Caco-2 (cell line): ENCODE results near the gene ABTB1. TPM values are rescaled to one million over a fixed set of nuclear protein-coding genes. Genes with fewer than 3 reads are reported as not detected.
A peak's percentile ranks its signal among the peaks of the same experiment; 100 is the strongest.

Experiments used
- BruUV-seq: library from RNA; stranded (reverse); fragments of 400-500 nt; replicated peaks from 2 replicates; lab custom pipeline; 2021; lab: Mats Ljungman, UMichigan
- CTCF ChIA-PET: fragments of 300-600 bp; sonication (Branson Sonifier 250); formaldehyde crosslinking; loops from one replicate; lab custom pipeline; 2022; ENCODE audit warnings: antibody characterized with exemption; lab: Charles Lee
- POLR2A ChIA-PET: fragments of 300-600 bp; sonication (Branson Sonifier 250); formaldehyde crosslinking; loops from one replicate; lab custom pipeline; 2022; ENCODE audit warnings: antibody characterized with exemption; lab: Charles Lee
- DNase-seq, 2 experiments: peaks; one replicate each; pipeline versions ENCODE4 v3.0.0 to v3.0.0-alpha.2; 2020 to 2022
- H3K27me3 ChIP-seq: replicated peaks from 2 replicates; pipeline ENCODE4 v1.6.0; 2011; ENCODE audit warnings: low read length; ENCODE audit not compliant: control insufficient read depth, insufficient read depth
- H3K36me3 ChIP-seq: 2 replicates; pipeline ENCODE4 v1.5.1; 2011; ENCODE audit warnings: low read length; ENCODE audit not compliant: control insufficient read depth, insufficient read depth
- H3K4me1 ChIP-seq: fragments of 250-450 bp; sonication (Bioruptor Pico); 2 replicates; pipeline ENCODE4 v1.5.1; 2020; ENCODE audit warnings: mild to moderate bottlenecking
- H3K4me3 ChIP-seq: 2 replicates; pipeline ENCODE4 v1.5.1; 2011; ENCODE audit warnings: low read depth, mild to moderate bottlenecking, control low read depth, low read length
- H3K9me3 ChIP-seq: fragments of 250-450 bp; sonication (Bioruptor Pico); 2 replicates; pipeline ENCODE4 v1.5.1; 2020; ENCODE audit warnings: mild to moderate bottlenecking, moderate library complexity
- H3K27ac Mint-ChIP-seq: one replicate; pipeline ENCODE4 v1.8.0; 2022; ENCODE audit warnings: mixed read lengths; ENCODE audit not compliant: unreplicated experiment
- H3K27me3 Mint-ChIP-seq: one replicate; pipeline ENCODE4 v1.8.0; 2022; ENCODE audit warnings: mixed read lengths; ENCODE audit not compliant: insufficient read depth, unreplicated experiment
- H3K36me3 Mint-ChIP-seq: one replicate; pipeline ENCODE4 v1.8.0; 2022; ENCODE audit warnings: mild to moderate bottlenecking, mixed read lengths; ENCODE audit not compliant: insufficient read depth, unreplicated experiment
- H3K4me1 Mint-ChIP-seq: one replicate; pipeline ENCODE4 v1.8.0; 2022; ENCODE audit warnings: low read depth, mixed read lengths; ENCODE audit not compliant: unreplicated experiment
- H3K4me3 Mint-ChIP-seq: one replicate; pipeline ENCODE4 v1.8.0; 2022; ENCODE audit warnings: mild to moderate bottlenecking, moderate library complexity, mixed read lengths; ENCODE audit not compliant: unreplicated experiment
- H3K9me3 Mint-ChIP-seq: one replicate; pipeline ENCODE4 v1.8.0; 2022; ENCODE audit warnings: mixed read lengths; ENCODE audit not compliant: unreplicated experiment
- CTCF ChIP-seq, 2 experiments: fragments of 200-600 bp in 1 of 2; IDR thresholded peaks; 1 replicate in 1 of 2; 2 replicates in 1 of 2; pipeline versions ENCODE4 v1.5.1 to v1.8.0; 2011 to 2022; ENCODE audit warnings: antibody characterized with exemption in 1 of 2, control low read depth in 1 of 2, inconsistent platforms in 1 of 2, low read depth in 1 of 2, low read length in 1 of 2, mild to moderate bottlenecking in 1 of 2, moderate library complexity in 1 of 2; ENCODE audit not compliant: insufficient read depth in 1 of 2, severe bottlenecking in 1 of 2, unreplicated experiment in 1 of 2
- intact Hi-C: fragments of 100-400 bp; cut with micrococcal nuclease; formaldehyde crosslinking; loops from one replicate; pipeline ENCODE4 v1.10.0; 2022; ENCODE audit not compliant: unreplicated experiment
- total RNA-seq: library from RNA; stranded (reverse); gene quantifications from 2 replicates; pipeline ENCODE4 v1.2.3, GENCODE V29; 2022

Gene ABTB1
- total RNA-seq, 1 experiment from 2014 or later, result 6.2 TPM

- CTCF ChIA-PET, result no interaction called here
- Mint-ChIP-seq H3K27ac (no peak overlapping the region), H3K27me3 (no peaks in the 10 kb centered on the region), H3K4me3 (no peak overlapping the region), H3K4me1 (peaks cover 6% of the 10 kb centered on the region), H3K36me3 (peaks cover 7% of the 10 kb centered on the region), H3K9me3 (no peaks in the 10 kb centered on the region)
- TF ChIP-seq CTCF (IDR thresholded peaks at IDR 0.05; ENCODE audit: insufficient read depth in 1 of 2, low read depth in 1 of 2, low read length in 1 of 2, severe bottlenecking in 1 of 2, unreplicated experiment in 1 of 2), result no peak
- H3K9me3 ChIP-seq, result no peaks in the 10 kb centered on the region
- no peaks in the 10 kb centered on the region; the same call in 1 of the 2 replicates for H3K4me1 ChIP-seq
- POLR2A ChIA-PET, result no interaction called here
- no peaks in the 10 kb centered on the region for H3K27me3 ChIP-seq
- BruUV-seq, result no TSS peak
- no peak overlapping the region for H3K4me3 ChIP-seq
- intact Hi-C loops, result loop anchor here (10.0 kb wide), 1 partner anchor 84 kb away; the partner anchor contains the start of genes MCM2 and TPRA1
- peak in 1 of 2 experiments; percentile 30 for DNase-seq
- H3K36me3 ChIP-seq, result no peaks in the 10 kb centered on the region
Measured at GRCh38 chr3:127678611-127679533, 6.1 kb downstream of the ABTB1 start.

DNA sequence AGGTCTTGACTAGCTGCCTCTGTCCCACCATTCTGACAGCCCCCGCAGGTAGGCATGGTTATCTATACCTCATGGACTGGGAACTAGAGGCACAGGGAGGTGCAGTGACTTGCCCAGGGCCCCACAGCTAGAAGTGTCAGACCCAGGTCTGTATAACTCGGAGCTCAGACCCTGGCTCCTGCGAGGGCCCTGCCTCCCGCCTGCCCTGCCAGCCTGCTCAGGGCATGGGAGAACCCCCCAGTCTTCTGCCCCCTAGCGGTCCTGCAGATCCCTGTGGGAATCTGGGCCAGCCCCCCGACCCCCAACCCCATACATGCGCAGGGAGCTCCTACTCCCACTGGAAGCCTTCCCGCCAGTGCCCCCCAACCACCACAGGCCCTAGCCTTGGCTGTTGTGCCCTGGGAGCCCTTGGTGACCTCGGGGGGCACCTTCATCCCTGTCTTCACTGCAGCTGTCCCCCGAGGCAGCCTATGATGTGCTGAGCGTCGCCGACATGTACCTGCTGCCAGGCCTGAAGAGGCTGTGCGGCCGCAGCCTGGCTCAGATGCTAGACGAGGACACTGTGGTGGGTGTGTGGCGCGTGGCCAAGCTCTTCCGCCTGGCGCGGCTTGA lies 6.9 kb downstream of the ABTB1 start:
- no peaks in the 10 kb centered on the region for H3K9me3 Mint-ChIP-seq
- no peak overlapping the region for H3K4me3 Mint-ChIP-seq
- intact Hi-C loops, result loop anchor here (10.0 kb wide), 1 partner anchor 85 kb away; the partner anchor contains the start of genes MCM2 and TPRA1
- ChIA-PET CTCF (interaction anchor here (0.6 to 0.9 kb wide), 4 partner anchors 11 to 280 kb away, joined by 3 to 5 read pairs (median 4); no protein-coding TSS in a partner anchor), POLR2A (no interaction called here)
- H3K4me1 Mint-ChIP-seq, result no peaks in the 10 kb centered on the region
- no peak for TF ChIP-seq CTCF (IDR thresholded peaks at IDR 0.05; ENCODE audit: insufficient read depth in 1 of 2, low read depth in 1 of 2, low read length in 1 of 2, severe bottlenecking in 1 of 2, unreplicated experiment in 1 of 2)
- peak in 1 of 2 experiments; percentile 21 for DNase-seq
- Histone ChIP-seq H3K4me3 (no peak overlapping the region), H3K4me1 (no peaks in the 10 kb centered on the region), H3K27me3 (no peaks in the 10 kb centered on the region), H3K9me3 (no peaks in the 10 kb centered on the region), H3K36me3 (no peaks in the 10 kb centered on the region)
- H3K36me3 Mint-ChIP-seq, result no peaks in the 10 kb centered on the region
- BruUV-seq, result no TSS peak
- no peak overlapping the region for H3K27ac Mint-ChIP-seq
- H3K27me3 Mint-ChIP-seq, result no peaks in the 10 kb centered on the region

DNA sequence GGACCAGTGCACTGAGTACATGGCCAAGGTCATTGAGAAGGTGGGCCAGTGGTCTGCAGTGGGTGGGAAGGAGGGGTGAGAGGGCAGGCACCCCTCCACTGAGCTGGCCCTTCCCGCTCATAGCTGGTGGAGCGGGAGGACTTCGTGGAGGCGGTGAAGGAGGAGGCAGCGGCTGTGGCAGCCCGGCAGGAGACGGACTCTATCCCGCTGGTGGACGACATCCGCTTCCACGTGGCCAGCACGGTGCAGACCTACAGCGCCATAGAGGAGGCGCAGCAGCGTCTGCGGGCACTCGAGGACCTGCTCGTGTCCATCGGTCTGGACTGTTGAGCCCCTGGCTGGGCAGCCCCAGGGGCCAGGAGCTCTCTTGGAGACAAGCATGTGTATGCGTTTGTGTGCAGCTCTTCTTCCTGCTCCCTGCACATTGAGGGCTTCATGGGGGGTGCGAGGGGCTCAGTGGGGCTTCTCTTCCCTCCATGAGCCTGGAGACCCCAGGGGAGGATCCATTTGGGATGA lies 7.5 kb downstream of the ABTB1 start:
- TF ChIP-seq CTCF (IDR thresholded peaks at IDR 0.05; ENCODE audit: insufficient read depth in 1 of 2, low read depth in 1 of 2, low read length in 1 of 2, severe bottlenecking in 1 of 2, unreplicated experiment in 1 of 2), result no peak
- Mint-ChIP-seq H3K27ac (no peak overlapping the region), H3K4me3 (no peak overlapping the region), H3K36me3 (no peaks in the 10 kb centered on the region), H3K4me1 (no peaks in the 10 kb centered on the region), H3K27me3 (no peaks in the 10 kb centered on the region), H3K9me3 (no peaks in the 10 kb centered on the region)
- Histone ChIP-seq H3K27me3 (no peaks in the 10 kb centered on the region), H3K4me1 (no peaks in the 10 kb centered on the region), H3K9me3 (no peaks in the 10 kb centered on the region), H3K36me3 (no peaks in the 10 kb centered on the region), H3K4me3 (no peak overlapping the region)
- intact Hi-C loops, result no loop called here
- DNase-seq, result peak in 1 of 2 experiments; percentile 26
- BruUV-seq, result no TSS peak
- ChIA-PET POLR2A (no interaction called here), CTCF (interaction anchor here (0.6 to 0.9 kb wide), 4 partner anchors 11 to 279 kb away, joined by 3 to 5 read pairs (median 4); no protein-coding TSS in a partner anchor)
